HepG2 (cell line): ENCODE measurements around the gene DIO1. TPM values are rescaled to one million over a fixed set of nuclear protein-coding genes. Genes with fewer than 3 reads are reported as not detected.
A peak's percentile ranks its signal among the peaks of the same experiment; 100 is the strongest.

Experiments used
- ATF7 ChIP-seq, 2 experiments: fragments of 450-650 bp in 1 of 2; sonication (generic) in 1 of 2; formaldehyde crosslinking in 1 of 2; IDR thresholded peaks; 2 replicates each; pipeline versions ENCODE4 v1.4.0 to v1.6.1; 2016 to 2020; ENCODE audit warnings: antibody characterized with exemption in 1 of 2, mild to moderate bottlenecking in 1 of 2, missing genetic modification reagents in 1 of 2
- ELF3 ChIP-seq: IDR thresholded peaks from 2 replicates; pipeline ENCODE4 v1.6.1; 2016; ENCODE audit warnings: missing genetic modification reagents, missing compliant biosample characterization
- GATA4 ChIP-seq: sonication (generic); IDR thresholded peaks from 2 replicates; pipeline ENCODE4 v1.6.1; 2016; ENCODE audit warnings: antibody characterized with exemption, low read depth, borderline replicate concordance
- KDM1A ChIP-seq: IDR thresholded peaks from 2 replicates; pipeline ENCODE4 v1.6.1; 2016; ENCODE audit warnings: missing compliant biosample characterization
- KDM2A ChIP-seq: sonication (generic); formaldehyde crosslinking; IDR thresholded peaks from 2 replicates; pipeline ENCODE4 v1.4.0; 2020; ENCODE audit warnings: low read depth, missing genetic modification reagents, borderline replicate concordance
- MTF2 ChIP-seq: sonication (generic); formaldehyde crosslinking; IDR thresholded peaks from 2 replicates; pipeline ENCODE4 v1.5.0; 2020; ENCODE audit warnings: missing genetic modification reagents, borderline replicate concordance
- NKX3-1 ChIP-seq: sonication (generic); formaldehyde crosslinking; IDR thresholded peaks from 2 replicates; pipeline ENCODE4 v1.5.0; 2020; ENCODE audit warnings: missing genetic modification reagents
- SALL2 ChIP-seq: sonication (generic); formaldehyde crosslinking; IDR thresholded peaks from 2 replicates; pipeline ENCODE4 v1.8.1; 2023; ENCODE audit warnings: mild to moderate bottlenecking, missing genetic modification reagents, inconsistent platforms
- SIX4 ChIP-seq: sonication (generic); formaldehyde crosslinking; IDR thresholded peaks from 2 replicates; pipeline ENCODE4 v1.4.0; 2020; ENCODE audit warnings: missing genetic modification reagents
- TBX2 ChIP-seq: sonication (generic); formaldehyde crosslinking; IDR thresholded peaks from 2 replicates; pipeline ENCODE4 v1.5.0; 2020; ENCODE audit warnings: missing genetic modification reagents, mild to moderate bottlenecking, borderline replicate concordance
- TBX3 ChIP-seq: fragments of 450-650 bp; IDR thresholded peaks from 2 replicates; pipeline ENCODE4 v1.6.1; 2017; ENCODE audit warnings: antibody characterized with exemption, mild to moderate bottlenecking, inconsistent platforms, borderline replicate concordance
- TEAD3 ChIP-seq: optimal IDR thresholded peaks from 2 replicates; pipeline ENCODE3; 2016; ENCODE audit warnings: borderline replicate concordance
- ZBTB34 ChIP-seq: sonication (generic); formaldehyde crosslinking; IDR thresholded peaks from 2 replicates; pipeline ENCODE4 v1.8.0; 2022; ENCODE audit warnings: mild to moderate bottlenecking, missing genetic modification reagents
- ZFP36L1 ChIP-seq: sonication (generic); formaldehyde crosslinking; IDR thresholded peaks from 2 replicates; pipeline ENCODE4 v1.8.0; 2022; ENCODE audit warnings: mild to moderate bottlenecking, missing genetic modification reagents, moderate library complexity
- ZNF264 ChIP-seq: sonication (generic); formaldehyde crosslinking; IDR thresholded peaks from 2 replicates; pipeline ENCODE4 v1.4.0; 2020; ENCODE audit warnings: missing genetic modification reagents
- ZNF709 ChIP-seq: sonication (generic); formaldehyde crosslinking; IDR thresholded peaks from 2 replicates; pipeline ENCODE4 v1.5.0; 2020; ENCODE audit warnings: mild to moderate bottlenecking, missing genetic modification reagents
- ZNF891 ChIP-seq: sonication (generic); formaldehyde crosslinking; IDR thresholded peaks from 2 replicates; pipeline ENCODE4 v1.5.0; 2020; ENCODE audit warnings: mild to moderate bottlenecking, missing genetic modification reagents
- polyA plus RNA-seq, 8 experiments: library from polyadenylated mRNA; depleted of rRNA in 3 of 8; stranded (reverse) in 7 of 8; unstranded in 1 of 8; fragments of >200 nt; fragmentation: Illumina TruSeq in 4 of 8; extraction: Trizol in 4 of 8; gene quantifications; 2 replicates each; pipeline versions ENCODE4 v1.2.1 to v1.2.3, GENCODE V29; 2011 to 2016; ENCODE audit warnings: low read depth in 4 of 8, missing spikeins in 1 of 8, mixed read lengths in 1 of 8; ENCODE audit not compliant: insufficient read depth in 1 of 8
- total RNA-seq, 5 experiments: library from RNA; depleted of rRNA; stranded (reverse); fragments of >200 nt; fragmentation: Illumina TruSeq; extraction: Trizol; gene quantifications; 2 replicates each; pipeline ENCODE4 v1.2.3, GENCODE V29; 2016; ENCODE audit warnings: low read depth in 1 of 5
- TF ChIP-seq, protein P1 (sequence below): IDR thresholded peaks from 2 replicates; pipeline ENCODE4 v1.6.1; 2016; ENCODE audit warnings: low read depth, missing genetic modification reagents, missing compliant biosample characterization
- TF ChIP-seq, protein P2 (sequence below): IDR thresholded peaks from 2 replicates; pipeline ENCODE4 v1.6.1; 2016; ENCODE audit warnings: control low read depth

DIO1 gene
- total and polyA plus RNA-seq, 2 of the 13 experiments (the other 11 are each of a cell fraction or from before 2014, with no cell fraction given), result 13.5 to 45.6 TPM

DNA sequence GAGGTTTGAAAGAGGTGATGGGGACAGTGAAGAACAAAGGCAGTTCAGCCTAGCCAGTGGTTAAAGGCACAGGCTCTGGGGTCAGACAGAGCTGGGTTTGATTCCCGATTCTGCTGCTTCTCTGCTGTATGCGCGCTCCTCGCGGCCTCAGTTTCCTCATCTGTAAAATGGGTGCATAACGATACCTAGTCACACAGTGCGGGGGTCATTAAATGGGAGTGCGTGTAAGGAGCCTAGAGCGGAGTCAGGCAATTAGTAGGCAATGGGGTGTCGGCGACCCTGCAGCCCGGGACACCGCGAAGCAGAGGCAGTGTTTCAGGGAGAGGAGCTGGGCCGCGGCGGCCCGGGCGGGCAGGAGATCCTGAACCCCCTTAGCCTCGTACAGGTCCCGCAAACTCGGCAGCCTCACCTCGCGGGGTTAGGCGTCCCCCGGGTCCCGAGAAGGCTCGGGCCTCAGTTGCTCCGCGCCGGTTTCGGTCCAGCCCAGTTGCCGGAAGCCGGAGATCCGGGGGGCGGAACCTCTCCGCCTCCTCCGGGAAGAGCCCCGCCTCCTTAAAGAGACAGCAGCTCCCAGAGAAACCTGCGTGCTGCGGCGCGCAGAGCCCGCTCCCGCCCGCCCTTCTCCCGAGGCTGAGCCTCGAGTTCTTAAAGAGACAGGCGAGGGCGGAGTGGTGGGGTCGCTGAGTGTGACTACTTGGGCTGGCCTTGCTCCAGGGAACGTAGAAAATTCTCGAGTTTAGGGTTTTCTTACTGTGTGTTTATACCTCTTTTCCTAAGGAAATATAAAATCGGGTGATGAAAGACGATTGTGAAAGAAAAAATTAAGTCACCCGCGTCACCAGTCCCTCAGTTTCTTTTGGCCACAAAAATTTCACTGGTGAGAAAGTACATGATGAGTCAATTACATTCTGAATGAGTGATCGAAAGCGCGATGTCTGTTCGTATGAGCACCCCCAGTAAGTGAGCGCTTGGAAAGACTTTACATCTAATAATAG is 4.4 kb upstream of the DIO1 start, which contains the start of gene YIPF1 (continued):
- 0 out of 2 replicates have a peak, but pooled peaks have one; percentile 7 for TF ChIP-seq ZFP36L1 (CRISPR knock-in tag)
- peak; percentile 97 for TF ChIP-seq KDM1A
- no peak for TF ChIP-seq ZNF891 (CRISPR knock-in tag)
- TF ChIP-seq TEAD3 (CRISPR knock-in tag), result peak; percentile 12
- TF ChIP-seq, protein P1, sequence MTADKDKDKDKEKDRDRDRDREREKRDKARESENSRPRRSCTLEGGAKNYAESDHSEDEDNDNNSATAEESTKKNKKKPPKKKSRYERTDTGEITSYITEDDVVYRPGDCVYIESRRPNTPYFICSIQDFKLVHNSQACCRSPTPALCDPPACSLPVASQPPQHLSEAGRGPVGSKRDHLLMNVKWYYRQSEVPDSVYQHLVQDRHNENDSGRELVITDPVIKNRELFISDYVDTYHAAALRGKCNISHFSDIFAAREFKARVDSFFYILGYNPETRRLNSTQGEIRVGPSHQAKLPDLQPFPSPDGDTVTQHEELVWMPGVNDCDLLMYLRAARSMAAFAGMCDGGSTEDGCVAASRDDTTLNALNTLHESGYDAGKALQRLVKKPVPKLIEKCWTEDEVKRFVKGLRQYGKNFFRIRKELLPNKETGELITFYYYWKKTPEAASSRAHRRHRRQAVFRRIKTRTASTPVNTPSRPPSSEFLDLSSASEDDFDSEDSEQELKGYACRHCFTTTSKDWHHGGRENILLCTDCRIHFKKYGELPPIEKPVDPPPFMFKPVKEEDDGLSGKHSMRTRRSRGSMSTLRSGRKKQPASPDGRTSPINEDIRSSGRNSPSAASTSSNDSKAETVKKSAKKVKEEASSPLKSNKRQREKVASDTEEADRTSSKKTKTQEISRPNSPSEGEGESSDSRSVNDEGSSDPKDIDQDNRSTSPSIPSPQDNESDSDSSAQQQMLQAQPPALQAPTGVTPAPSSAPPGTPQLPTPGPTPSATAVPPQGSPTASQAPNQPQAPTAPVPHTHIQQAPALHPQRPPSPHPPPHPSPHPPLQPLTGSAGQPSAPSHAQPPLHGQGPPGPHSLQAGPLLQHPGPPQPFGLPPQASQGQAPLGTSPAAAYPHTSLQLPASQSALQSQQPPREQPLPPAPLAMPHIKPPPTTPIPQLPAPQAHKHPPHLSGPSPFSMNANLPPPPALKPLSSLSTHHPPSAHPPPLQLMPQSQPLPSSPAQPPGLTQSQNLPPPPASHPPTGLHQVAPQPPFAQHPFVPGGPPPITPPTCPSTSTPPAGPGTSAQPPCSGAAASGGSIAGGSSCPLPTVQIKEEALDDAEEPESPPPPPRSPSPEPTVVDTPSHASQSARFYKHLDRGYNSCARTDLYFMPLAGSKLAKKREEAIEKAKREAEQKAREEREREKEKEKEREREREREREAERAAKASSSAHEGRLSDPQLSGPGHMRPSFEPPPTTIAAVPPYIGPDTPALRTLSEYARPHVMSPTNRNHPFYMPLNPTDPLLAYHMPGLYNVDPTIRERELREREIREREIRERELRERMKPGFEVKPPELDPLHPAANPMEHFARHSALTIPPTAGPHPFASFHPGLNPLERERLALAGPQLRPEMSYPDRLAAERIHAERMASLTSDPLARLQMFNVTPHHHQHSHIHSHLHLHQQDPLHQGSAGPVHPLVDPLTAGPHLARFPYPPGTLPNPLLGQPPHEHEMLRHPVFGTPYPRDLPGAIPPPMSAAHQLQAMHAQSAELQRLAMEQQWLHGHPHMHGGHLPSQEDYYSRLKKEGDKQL (CRISPR knock-in tag), result no peak
- TF ChIP-seq NKX3-1, result no peak
- TF ChIP-seq, protein P2, sequence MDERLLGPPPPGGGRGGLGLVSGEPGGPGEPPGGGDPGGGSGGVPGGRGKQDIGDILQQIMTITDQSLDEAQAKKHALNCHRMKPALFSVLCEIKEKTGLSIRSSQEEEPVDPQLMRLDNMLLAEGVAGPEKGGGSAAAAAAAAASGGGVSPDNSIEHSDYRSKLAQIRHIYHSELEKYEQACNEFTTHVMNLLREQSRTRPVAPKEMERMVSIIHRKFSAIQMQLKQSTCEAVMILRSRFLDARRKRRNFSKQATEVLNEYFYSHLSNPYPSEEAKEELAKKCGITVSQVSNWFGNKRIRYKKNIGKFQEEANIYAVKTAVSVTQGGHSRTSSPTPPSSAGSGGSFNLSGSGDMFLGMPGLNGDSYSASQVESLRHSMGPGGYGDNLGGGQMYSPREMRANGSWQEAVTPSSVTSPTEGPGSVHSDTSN (CRISPR knock-in tag), result no peak
- no peak for TF ChIP-seq ATF7 (IDR thresholded peaks at IDR 0.05)
- TF ChIP-seq ATF7 (CRISPR knock-in tag; IDR thresholded peaks at IDR 0.05), result peak; percentile 62; the same call in 1 of the 2 replicates
- peak; percentile 76; the same call in 1 of the 2 replicates for TF ChIP-seq KDM2A
- no peak for TF ChIP-seq SIX4 (CRISPR knock-in tag)
- TF ChIP-seq MTF2 (CRISPR knock-in tag), result no peak
- TF ChIP-seq TBX2 (CRISPR knock-in tag), result peak; percentile 55; the same call in 1 of the 2 replicates
- TF ChIP-seq ZBTB34, result peak; percentile 42; the same call in 1 of the 2 replicates
- no peak for TF ChIP-seq SALL2
- TF ChIP-seq GATA4, result no peak
- TF ChIP-seq ZNF264 (CRISPR knock-in tag), result no peak
- TF ChIP-seq ZNF709 (CRISPR knock-in tag), result no peak
- peak; percentile 28; the same call in 1 of the 2 replicates for TF ChIP-seq ELF3 (CRISPR knock-in tag)
- TF ChIP-seq TBX3, result no peak
